Umbilical cord (tissue), 2 donors: Measurements from ENCODE around the gene GAL. TPM values are rescaled to one million over a fixed set of nuclear protein-coding genes. Genes with fewer than 3 reads are reported as not detected.
"Not testable (repeated sequence)": the region's sequence is repeated elsewhere in the genome, so short reads cannot be mapped to it uniquely, and the experiment has no call there.

Source experiments
- DNase-seq: peaks from one replicate; pipeline ENCODE4 v3.0.0-alpha.2; 2015; ENCODE audit warnings: low spot score
- total RNA-seq: library from RNA; depleted of rRNA; stranded (reverse); fragments of >200 nt; gene quantifications from one replicate; pipeline ENCODE4 v1.2.3, GENCODE V29; 2014; ENCODE audit warnings: low replicate concordance; ENCODE audit not compliant: insufficient read depth

Gene GAL
- not detected for total RNA-seq

GRCh38 chr11:68684385-68685356 is at the start of gene GAL:
TSS of gene GAL (plus strand) at chr11:68684544. CDS start at chr11:68684924, 380 bp downstream.
- no peak for DNase-seq

- not testable (repeated sequence) for DNase-seq
Measured at GRCh38 chr11:68634606-68635005, 49.7 kb upstream of the GAL start.

- not testable (repeated sequence) for DNase-seq
Measured at GRCh38 chr11:68635172-68635571, 49.2 kb upstream of the GAL start.

- not testable (repeated sequence) for DNase-seq
Measured at GRCh38 chr11:68635883-68636282, 48.5 kb upstream of the GAL start.

- DNase-seq, result not testable (repeated sequence)
Measured at GRCh38 chr11:68639322-68639721, 45.0 kb upstream of the GAL start.

- DNase-seq, result no peak
Measured at GRCh38 chr11:68641880-68642279, 42.5 kb upstream of the GAL start.

GRCh38 chr11:68643585-68643984 is 40.8 kb upstream of the GAL start:
- no peak for DNase-seq

GRCh38 chr11:68646832-68647231 is 37.5 kb upstream of the GAL start:
- DNase-seq, result no peak

- DNase-seq, result no peak
Measured at GRCh38 chr11:68649851-68650555, 34.3 kb upstream of the GAL start.

GRCh38 chr11:68650801-68651200 is 33.5 kb upstream of the GAL start:
- no peak for DNase-seq

GRCh38 chr11:68651208-68651984 is 32.9 kb upstream of the GAL start:
- DNase-seq, result no peak

- DNase-seq, result no peak
Measured at GRCh38 chr11:68651985-68652682, 32.2 kb upstream of the GAL start.

GRCh38 chr11:68652683-68653156 is 31.6 kb upstream of the GAL start:
- DNase-seq, result no peak

- no peak for DNase-seq
Measured at GRCh38 chr11:68653486-68654430, 30.6 kb upstream of the GAL start.

GRCh38 chr11:68654978-68655377 is 29.4 kb upstream of the GAL start:
- DNase-seq, result no peak

GRCh38 chr11:68655406-68655805 is 28.9 kb upstream of the GAL start:
- DNase-seq, result no peak

GRCh38 chr11:68655806-68656205 is 28.5 kb upstream of the GAL start:
- no peak for DNase-seq

- DNase-seq, result no peak
Measured at GRCh38 chr11:68657021-68657780, 27.1 kb upstream of the GAL start.

- no peak for DNase-seq
Measured at GRCh38 chr11:68658097-68658496, 26.2 kb upstream of the GAL start.
